Measurements from ENCODE around the gene MUC6.

Gene MUC6

GRCh38 chr11:984546-984945 lies 52.0 kb downstream of the MUC6 start:
- CTCF ChIA-PET: no interaction called here
- no peak for DNase-seq (ENCODE audit: extremely low spot score)
- POLR2A ChIA-PET: interaction anchor here (1.0 kb wide), 1 partner anchor 75 kb away, joined by 3 read pairs; no protein-coding TSS in a partner anchor
- TF ChIP-seq SP1 (IDR thresholded peaks at IDR 0.05) (no peak), BHLHE40 (IDR thresholded peaks at IDR 0.05; ENCODE audit: borderline replicate concordance) (no peak), HDGF (IDR thresholded peaks at IDR 0.05; ENCODE audit: borderline replicate concordance) (no peak), ARNT (IDR thresholded peaks at IDR 0.05) (no peak), NFRKB (IDR thresholded peaks at IDR 0.05) (no peak), FOXM1 (IDR thresholded peaks at IDR 0.05; ENCODE audit: borderline replicate concordance) (no peak), L3MBTL2 (conservative IDR thresholded peaks at IDR 0.05) (no peak), CTBP1 (IDR thresholded peaks at IDR 0.05; ENCODE audit: borderline replicate concordance) (no peak), FOXA1 (IDR thresholded peaks at IDR 0.05) (no peak), PKNOX1 (IDR thresholded peaks at IDR 0.05) (no peak)

- DNase-seq (ENCODE audit: extremely low spot score): no peak
- TF ChIP-seq L3MBTL2 (conservative IDR thresholded peaks at IDR 0.05): no peak
- no peak for TF ChIP-seq PKNOX1 (IDR thresholded peaks at IDR 0.05)
- no peak for TF ChIP-seq ZNF384 (IDR thresholded peaks at IDR 0.05)
- no peak for TF ChIP-seq TARDBP (IDR thresholded peaks at IDR 0.05)
- no peak for TF ChIP-seq HDGF (IDR thresholded peaks at IDR 0.05; ENCODE audit: borderline replicate concordance)
- no peak for TF ChIP-seq NFRKB (IDR thresholded peaks at IDR 0.05)
- TF ChIP-seq ARNT (IDR thresholded peaks at IDR 0.05): no peak
- TF ChIP-seq FOXK2 (IDR thresholded peaks at IDR 0.05): no peak
- no peak for TF ChIP-seq SUZ12 (IDR thresholded peaks at IDR 0.05)
- no peak for TF ChIP-seq BHLHE40 (IDR thresholded peaks at IDR 0.05; ENCODE audit: borderline replicate concordance)
- TF ChIP-seq SP1 (IDR thresholded peaks at IDR 0.05): no peak
- no peak for TF ChIP-seq FOXM1 (IDR thresholded peaks at IDR 0.05; ENCODE audit: borderline replicate concordance)
- no peak for TF ChIP-seq CTBP1 (IDR thresholded peaks at IDR 0.05; ENCODE audit: borderline replicate concordance)
- TF ChIP-seq LEF1 (IDR thresholded peaks at IDR 0.05; ENCODE audit: borderline replicate concordance): no peak
- TF ChIP-seq ELF4 (IDR thresholded peaks at IDR 0.05): no peak
- TF ChIP-seq FOXA1 (IDR thresholded peaks at IDR 0.05): no peak
- CTCF ChIA-PET: no interaction called here
- POLR2A ChIA-PET: no interaction called here
Measured at GRCh38 chr11:981764-982163, 54.8 kb downstream of the MUC6 start.

- DNase-seq (ENCODE audit: extremely low spot score): no peak
- TF ChIP-seq LEF1 (IDR thresholded peaks at IDR 0.05; ENCODE audit: borderline replicate concordance): no peak
- no peak for TF ChIP-seq SP1 (IDR thresholded peaks at IDR 0.05)
- no peak for TF ChIP-seq BHLHE40 (IDR thresholded peaks at IDR 0.05; ENCODE audit: borderline replicate concordance)
- no peak for TF ChIP-seq FOXA1 (IDR thresholded peaks at IDR 0.05)
- no peak for TF ChIP-seq FOXM1 (IDR thresholded peaks at IDR 0.05; ENCODE audit: borderline replicate concordance)
- TF ChIP-seq L3MBTL2 (conservative IDR thresholded peaks at IDR 0.05): no peak
- no peak for TF ChIP-seq CTBP1 (IDR thresholded peaks at IDR 0.05; ENCODE audit: borderline replicate concordance)
- TF ChIP-seq TARDBP (IDR thresholded peaks at IDR 0.05): no peak
- TF ChIP-seq ELF4 (IDR thresholded peaks at IDR 0.05): no peak
- no peak for TF ChIP-seq ZNF384 (IDR thresholded peaks at IDR 0.05)
- no peak for TF ChIP-seq PKNOX1 (IDR thresholded peaks at IDR 0.05)
- TF ChIP-seq FOXK2 (IDR thresholded peaks at IDR 0.05): no peak
- no peak for TF ChIP-seq HDGF (IDR thresholded peaks at IDR 0.05; ENCODE audit: borderline replicate concordance)
- no peak for TF ChIP-seq NFRKB (IDR thresholded peaks at IDR 0.05)
- no peak for TF ChIP-seq ARNT (IDR thresholded peaks at IDR 0.05)
- TF ChIP-seq SUZ12 (IDR thresholded peaks at IDR 0.05): no peak
- POLR2A ChIA-PET: no interaction called here
- CTCF ChIA-PET: no interaction called here
Measured at GRCh38 chr11:980438-981357, 55.8 kb downstream of the MUC6 start.

- POLR2A ChIA-PET: no interaction called here
- DNase-seq (ENCODE audit: extremely low spot score): no peak
- no peak for TF ChIP-seq FOXM1 (IDR thresholded peaks at IDR 0.05; ENCODE audit: borderline replicate concordance)
- no peak for TF ChIP-seq LEF1 (IDR thresholded peaks at IDR 0.05; ENCODE audit: borderline replicate concordance)
- no peak for TF ChIP-seq FOXK2 (IDR thresholded peaks at IDR 0.05)
- no peak for TF ChIP-seq BHLHE40 (IDR thresholded peaks at IDR 0.05; ENCODE audit: borderline replicate concordance)
- no peak for TF ChIP-seq ZNF384 (IDR thresholded peaks at IDR 0.05)
- no peak for TF ChIP-seq ARNT (IDR thresholded peaks at IDR 0.05)
- no peak for TF ChIP-seq FOXA1 (IDR thresholded peaks at IDR 0.05)
- TF ChIP-seq CTBP1 (IDR thresholded peaks at IDR 0.05; ENCODE audit: borderline replicate concordance): no peak
- TF ChIP-seq L3MBTL2 (conservative IDR thresholded peaks at IDR 0.05): no peak
- TF ChIP-seq SP1 (IDR thresholded peaks at IDR 0.05): no peak
- TF ChIP-seq NFRKB (IDR thresholded peaks at IDR 0.05): no peak
- TF ChIP-seq HDGF (IDR thresholded peaks at IDR 0.05; ENCODE audit: borderline replicate concordance): no peak
- TF ChIP-seq SUZ12 (IDR thresholded peaks at IDR 0.05): no peak
- no peak for TF ChIP-seq PKNOX1 (IDR thresholded peaks at IDR 0.05)
- TF ChIP-seq TARDBP (IDR thresholded peaks at IDR 0.05): no peak
- TF ChIP-seq ELF4 (IDR thresholded peaks at IDR 0.05): no peak
- CTCF ChIA-PET: no interaction called here
Measured at GRCh38 chr11:978781-979180, 57.7 kb downstream of the MUC6 start.

All from HEK293T (cell line).